Esophagus squamous epithelium (tissue), 5 donors: ENCODE measurements around the gene ZMIZ1. TPM values are rescaled to one million over a fixed set of nuclear protein-coding genes. Genes with fewer than 3 reads are reported as not detected.
A peak's percentile ranks its signal among the peaks of the same experiment; 100 is the strongest.

Experiments
- DNase-seq: peaks from one replicate; lab custom pipeline; 2025; lab: John Stamatoyannopoulos, UW
- H3K27ac ChIP-seq, 4 donors: fragments of 200-600 bp; sonication (generic); one replicate each; pipeline ENCODE4 v1.5.1; 2016 to 2019; ENCODE audit warnings: mild to moderate bottlenecking in 1 of 4
- H3K27me3 ChIP-seq, 4 donors: fragments of 200-600 bp; sonication (generic); 1 replicate in 3 of 4; 2 replicates in 1 of 4; pipeline versions ENCODE4 v1.5.1 to v1.6.0; 2017 to 2021; ENCODE audit warnings: antibody characterized with exemption in 1 of 4
- H3K36me3 ChIP-seq, 3 donors: fragments of 200-600 bp; sonication (generic); one replicate each; pipeline ENCODE4 v1.5.1; 2016 to 2019
- H3K4me1 ChIP-seq, 3 donors: fragments of 200-600 bp; sonication (generic); one replicate each; pipeline ENCODE4 v1.5.1; 2017 to 2019
- H3K4me3 ChIP-seq, 4 donors: fragments of 200-600 bp; sonication (generic); 1 replicate in 3 of 4; 2 replicates in 1 of 4; pipeline ENCODE4 v1.5.1; 2016 to 2019; ENCODE audit warnings: mild to moderate bottlenecking in 2 of 4, moderate library complexity in 1 of 4
- H3K9me3 ChIP-seq, 3 donors: fragments of 200-600 bp; sonication (generic); one replicate each; pipeline ENCODE4 v1.5.1; 2016 to 2019
- POLR2A ChIP-seq, 4 donors: fragments of 450-650 bp; IDR thresholded peaks; one replicate each; pipeline ENCODE4 v1.6.1; 2017; ENCODE audit warnings: antibody characterized with exemption in 4 of 4, mild to moderate bottlenecking in 4 of 4, moderate library complexity in 3 of 4
- WGBS, 2 donors: methylation state at CpG; one replicate each; pipeline ENCODE4 v1.1.5; 2018; 5-methylcytosine and 5-hydroxymethylcytosine counted together
- intact Hi-C: fragments of 100-400 bp; cut with DNase I; formaldehyde crosslinking; loops from one replicate; pipeline ENCODE4 v1.15.0; 2022
- total RNA-seq, 4 donors: library from RNA; depleted of rRNA; stranded (reverse); fragments of >200 nt; gene quantifications; one replicate each; pipeline ENCODE4 v1.1.0, GENCODE V29; 2016
- TF ChIP-seq, protein P1 (sequence below), 6 experiments: fragments of 450-650 bp in 4 of 6; fragments of 200-600 bp in 2 of 6; sonication (generic) in 2 of 6; IDR thresholded peaks; one replicate each; pipeline ENCODE4 v1.5.1; 2016 to 2019; ENCODE audit warnings: antibody characterized with exemption in 6 of 6, mild to moderate bottlenecking in 4 of 6, moderate library complexity in 4 of 6
- donor health status: DM: yes; HTN: yes; CAD: no.

ZMIZ1 gene
- total RNA-seq, 4 donors from 2014 or later, result 28.2 to 79.5 (median 40.4) TPM

GRCh38 chr10:79220307-79220706 lies 151.5 kb downstream of the ZMIZ1 start:
- Histone ChIP-seq H3K36me3 (peaks cover 14 to 100% (median 17%) of the 10 kb centered on the region in 3 donors), H3K4me3 (no peak overlapping the region), H3K27ac (peak overlapping the region in 1 of 4 donors; percentile 1), H3K9me3 (no peaks in the 10 kb centered on the region), H3K4me1 (peaks cover 15 to 65% (median 36%) of the 10 kb centered on the region in 3 donors), H3K27me3 (no peaks in the 10 kb centered on the region)
- intact Hi-C loops, result no loop called here
- no peak for DNase-seq
- TF ChIP-seq POLR2A (IDR thresholded peaks at IDR 0.05), result no peak
- TF ChIP-seq, protein P1, sequence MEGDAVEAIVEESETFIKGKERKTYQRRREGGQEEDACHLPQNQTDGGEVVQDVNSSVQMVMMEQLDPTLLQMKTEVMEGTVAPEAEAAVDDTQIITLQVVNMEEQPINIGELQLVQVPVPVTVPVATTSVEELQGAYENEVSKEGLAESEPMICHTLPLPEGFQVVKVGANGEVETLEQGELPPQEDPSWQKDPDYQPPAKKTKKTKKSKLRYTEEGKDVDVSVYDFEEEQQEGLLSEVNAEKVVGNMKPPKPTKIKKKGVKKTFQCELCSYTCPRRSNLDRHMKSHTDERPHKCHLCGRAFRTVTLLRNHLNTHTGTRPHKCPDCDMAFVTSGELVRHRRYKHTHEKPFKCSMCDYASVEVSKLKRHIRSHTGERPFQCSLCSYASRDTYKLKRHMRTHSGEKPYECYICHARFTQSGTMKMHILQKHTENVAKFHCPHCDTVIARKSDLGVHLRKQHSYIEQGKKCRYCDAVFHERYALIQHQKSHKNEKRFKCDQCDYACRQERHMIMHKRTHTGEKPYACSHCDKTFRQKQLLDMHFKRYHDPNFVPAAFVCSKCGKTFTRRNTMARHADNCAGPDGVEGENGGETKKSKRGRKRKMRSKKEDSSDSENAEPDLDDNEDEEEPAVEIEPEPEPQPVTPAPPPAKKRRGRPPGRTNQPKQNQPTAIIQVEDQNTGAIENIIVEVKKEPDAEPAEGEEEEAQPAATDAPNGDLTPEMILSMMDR (IDR thresholded peaks at IDR 0.05), result no peak
- 30 to 43% methylated on average over 7 of the region's 7 CpGs for WGBS, 2 donors

- DNase-seq, result no peak
- Histone ChIP-seq H3K27ac (peak overlapping the region in 3 of 4 donors; percentile 65 to 78 (median 77)), H3K27me3 (no peaks in the 10 kb centered on the region), H3K4me1 (peaks cover 15 to 65% (median 36%) of the 10 kb centered on the region in 3 donors), H3K4me3 (no peak overlapping the region), H3K9me3 (no peaks in the 10 kb centered on the region), H3K36me3 (peaks cover 4 to 100% (median 7%) of the 10 kb centered on the region in 3 donors)
- 60 to 64% methylated on average over 9 to 19 of the region's 38 CpGs for WGBS, 2 donors
- intact Hi-C loops, result no loop called here
- TF ChIP-seq, protein P1 (IDR thresholded peaks at IDR 0.05), result peak in 1 of 6 experiments; percentile 22
- TF ChIP-seq POLR2A (IDR thresholded peaks at IDR 0.05), result no peak
Measured at GRCh38 chr10:79221110-79222051, 152.6 kb downstream of the ZMIZ1 start.

DNA sequence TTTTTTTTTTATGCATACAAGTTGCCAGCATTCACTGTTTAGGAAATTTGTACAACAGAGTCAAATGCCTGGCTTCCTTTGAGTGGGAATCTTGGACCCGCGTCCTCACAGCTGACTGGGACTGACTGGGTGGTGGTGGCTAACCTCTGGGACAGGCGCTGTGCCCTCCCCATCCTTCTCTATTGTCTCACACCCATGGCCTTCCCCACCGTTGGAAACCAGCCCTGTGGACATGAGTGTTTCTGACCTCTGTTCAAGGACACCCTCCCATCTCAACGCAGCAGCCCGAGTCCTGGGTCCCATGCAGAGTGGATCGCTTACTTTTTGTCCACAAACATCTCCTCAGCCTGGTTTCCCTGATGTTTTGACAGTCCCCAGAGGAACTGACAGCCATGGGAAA lies 153.4 kb downstream of the ZMIZ1 start:
- intact Hi-C loops, result no loop called here
- Histone ChIP-seq H3K27ac (peak overlapping the region in 3 of 4 donors; percentile 65 to 78 (median 77)), H3K27me3 (no peaks in the 10 kb centered on the region), H3K4me1 (peaks cover 15 to 65% (median 36%) of the 10 kb centered on the region in 3 donors), H3K4me3 (no peak overlapping the region), H3K36me3 (peaks cover 0 to 100% (median 0%) of the 10 kb centered on the region in 3 donors), H3K9me3 (no peaks in the 10 kb centered on the region)
- no peak for DNase-seq
- WGBS, 2 donors, result 73 to 77% methylated on average over 2 to 7 of the region's 7 CpGs
- no peak for TF ChIP-seq POLR2A (IDR thresholded peaks at IDR 0.05)
- TF ChIP-seq, protein P1 (IDR thresholded peaks at IDR 0.05), result no peak

DNA sequence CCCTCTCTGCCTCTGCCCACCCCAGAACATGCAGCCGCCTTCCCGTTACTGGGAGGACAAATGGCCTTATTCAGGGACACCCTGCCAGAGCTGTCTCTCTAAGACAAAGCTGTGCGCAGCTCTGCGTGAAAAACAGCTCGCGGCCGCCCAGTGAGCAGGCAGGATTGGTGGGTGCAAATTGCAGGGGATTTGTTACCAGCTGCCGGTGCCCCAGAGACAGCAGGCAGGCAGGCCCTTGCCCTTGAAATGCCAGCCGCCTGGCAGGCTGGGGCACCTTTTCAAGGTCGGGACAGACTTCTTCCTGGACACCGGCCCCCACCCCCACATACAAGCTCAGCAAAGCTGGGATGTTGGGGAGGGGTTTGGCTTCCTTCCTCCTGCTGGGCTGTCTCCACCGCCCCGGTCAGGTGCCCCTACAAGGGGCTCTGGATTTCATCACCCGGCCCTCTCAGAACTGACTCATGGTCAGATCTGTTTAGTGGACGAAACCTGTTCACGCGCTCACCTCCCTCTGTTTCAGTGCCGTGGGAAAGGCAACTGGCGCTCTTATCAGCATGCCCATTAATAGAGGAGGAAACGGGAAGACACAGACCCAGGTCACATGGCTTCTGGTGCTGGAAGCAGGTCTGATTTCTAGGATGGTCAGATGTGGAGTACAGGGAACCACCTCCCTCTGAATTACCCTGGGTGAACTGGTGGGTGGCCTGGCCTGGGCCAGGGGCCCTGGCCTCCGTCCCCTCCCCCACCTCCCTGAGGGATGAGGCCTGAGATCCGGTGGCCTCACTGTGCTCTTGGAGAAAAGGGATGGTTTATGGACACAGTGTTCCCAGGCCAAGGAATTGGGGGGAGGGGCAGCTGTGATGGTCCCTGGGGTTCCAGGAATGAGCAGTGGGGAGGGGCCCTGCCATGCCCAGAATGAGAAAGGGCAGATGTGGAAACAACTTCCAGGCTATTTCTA lies 154.6 kb downstream of the ZMIZ1 start:
- Histone ChIP-seq H3K4me1 (peaks cover 15 to 72% (median 36%) of the 10 kb centered on the region in 3 donors), H3K27me3 (no peaks in the 10 kb centered on the region), H3K4me3 (no peak overlapping the region), H3K9me3 (no peaks in the 10 kb centered on the region), H3K36me3 (peaks cover 0 to 100% (median 0%) of the 10 kb centered on the region in 3 donors), H3K27ac (peak overlapping the region; percentile 34 to 78 (median 71))
- TF ChIP-seq, protein P1 (IDR thresholded peaks at IDR 0.05), result no peak
- TF ChIP-seq POLR2A (IDR thresholded peaks at IDR 0.05), result no peak
- DNase-seq, result no peak
- intact Hi-C loops, result no loop called here
- WGBS, 2 donors, result 76 to 80% methylated on average over 4 to 6 of the region's 22 CpGs
